Measurements from ENCODE around the gene OR2Y1. TPM values are rescaled to one million over a fixed set of nuclear protein-coding genes. Genes with fewer than 3 reads are reported as not detected.

OR2Y1 gene
- total and polyA plus RNA-seq, 2 donors (not counting 1 experiment from before 2014, with no cell fraction given) = not detected

GRCh38 chr5:180718810-180719453 lies 20.9 kb downstream of the OR2Y1 start:
- DNase-seq (ENCODE audit: low read depth in 2 of 2) = peak; percentile 20 to 42
- Histone ChIP-seq H3K27me3 (ENCODE audit: control insufficient read depth, insufficient read depth, low read length) (no peaks in the 10 kb centered on the region), H3K4me3 (replicated peaks in 1 of 4; ENCODE audit: control extremely low read depth in 1 of 4, insufficient read depth in 1 of 4, low read depth in 3 of 4, low read length in 4 of 4) (no peak overlapping the region), H3K36me3 (ENCODE audit: control insufficient read depth, insufficient read depth, low read length) (no peaks in the 10 kb centered on the region), H3K27ac (ENCODE audit: insufficient read depth, low read length) (no peak overlapping the region), H3K9me3 (ENCODE audit: control insufficient read depth, insufficient read depth, low read depth, low read length) (no peaks in the 10 kb centered on the region), H3K4me1 (ENCODE audit: control insufficient read depth, extremely low read depth, insufficient read depth, low read length) (no peaks in the 10 kb centered on the region), H2AFZ (ENCODE audit: low read length) (peak overlapping the region; percentile 30), H3K4me2 (ENCODE audit: extremely low read depth, insufficient read depth, low read length) (no peak overlapping the region), H3K79me2 (ENCODE audit: control insufficient read depth, insufficient read depth, low read length) (no peaks in the 10 kb centered on the region), H3K9ac (ENCODE audit: insufficient read depth, low read length) (no peak overlapping the region), H4K20me1 (ENCODE audit: control insufficient read depth, extremely low read depth, insufficient read depth, low read length) (no peaks in the 10 kb centered on the region)
- TF ChIP-seq CTCF (conservative IDR thresholded peaks at IDR 0.05 in 1 of 2, IDR thresholded peaks at IDR 0.05 in 1 of 2; ENCODE audit: low read depth in 1 of 2, low read length in 2 of 2) (peak; percentile 64 to 78), EZH2 (IDR thresholded peaks at IDR 0.05; ENCODE audit: low read length, missing control alignments) (no peak)

- Histone ChIP-seq H3K4me3 (replicated peaks in 1 of 4; ENCODE audit: control extremely low read depth in 1 of 4, insufficient read depth in 1 of 4, low read depth in 3 of 4, low read length in 4 of 4) (no peak overlapping the region), H2AFZ (ENCODE audit: low read length) (no peak overlapping the region), H4K20me1 (ENCODE audit: control insufficient read depth, extremely low read depth, insufficient read depth, low read length) (no peaks in the 10 kb centered on the region), H3K9me3 (ENCODE audit: control insufficient read depth, insufficient read depth, low read depth, low read length) (no peaks in the 10 kb centered on the region), H3K4me1 (ENCODE audit: control insufficient read depth, extremely low read depth, insufficient read depth, low read length) (no peaks in the 10 kb centered on the region), H3K4me2 (ENCODE audit: extremely low read depth, insufficient read depth, low read length) (no peak overlapping the region), H3K27ac (ENCODE audit: insufficient read depth, low read length) (no peak overlapping the region), H3K9ac (ENCODE audit: insufficient read depth, low read length) (no peak overlapping the region), H3K79me2 (ENCODE audit: control insufficient read depth, insufficient read depth, low read length) (no peaks in the 10 kb centered on the region), H3K36me3 (ENCODE audit: control insufficient read depth, insufficient read depth, low read length) (no peaks in the 10 kb centered on the region), H3K27me3 (ENCODE audit: control insufficient read depth, insufficient read depth, low read length) (no peaks in the 10 kb centered on the region)
- TF ChIP-seq CTCF (conservative IDR thresholded peaks at IDR 0.05 in 1 of 2, IDR thresholded peaks at IDR 0.05 in 1 of 2; ENCODE audit: low read depth in 1 of 2, low read length in 2 of 2) (no peak), EZH2 (IDR thresholded peaks at IDR 0.05; ENCODE audit: low read length, missing control alignments) (no peak)
- DNase-seq (ENCODE audit: low read depth in 2 of 2) = no peak
Observed at GRCh38 chr5:180717989-180718388, 21.9 kb downstream of the OR2Y1 start.

GRCh38 chr5:180704362-180704761 lies 35.5 kb downstream of the OR2Y1 start:
- no peak for TF ChIP-seq EZH2 (IDR thresholded peaks at IDR 0.05; ENCODE audit: low read length, missing control alignments)
- TF ChIP-seq CTCF (conservative IDR thresholded peaks at IDR 0.05 in 1 of 2, IDR thresholded peaks at IDR 0.05 in 1 of 2; ENCODE audit: low read depth in 1 of 2, low read length in 2 of 2) = no peak
- Histone ChIP-seq H4K20me1 (ENCODE audit: control insufficient read depth, extremely low read depth, insufficient read depth, low read length) (no peaks in the 10 kb centered on the region), H3K36me3 (ENCODE audit: control insufficient read depth, insufficient read depth, low read length) (no peaks in the 10 kb centered on the region), H3K9ac (ENCODE audit: insufficient read depth, low read length) (no peak overlapping the region), H2AFZ (ENCODE audit: low read length) (no peak overlapping the region), H3K4me3 (replicated peaks in 1 of 4; ENCODE audit: control extremely low read depth in 1 of 4, insufficient read depth in 1 of 4, low read depth in 3 of 4, low read length in 4 of 4) (no peak overlapping the region), H3K79me2 (ENCODE audit: control insufficient read depth, insufficient read depth, low read length) (no peaks in the 10 kb centered on the region), H3K9me3 (ENCODE audit: control insufficient read depth, insufficient read depth, low read depth, low read length) (no peaks in the 10 kb centered on the region), H3K4me1 (ENCODE audit: control insufficient read depth, extremely low read depth, insufficient read depth, low read length) (no peaks in the 10 kb centered on the region), H3K4me2 (ENCODE audit: extremely low read depth, insufficient read depth, low read length) (no peak overlapping the region), H3K27ac (ENCODE audit: insufficient read depth, low read length) (no peak overlapping the region), H3K27me3 (ENCODE audit: control insufficient read depth, insufficient read depth, low read length) (no peaks in the 10 kb centered on the region)
- DNase-seq (ENCODE audit: low read depth in 2 of 2) = peak; percentile 3 to 5
